ENCODE results near the gene HCFC1R1.

HCFC1R1 gene

GRCh38 chr16:2979669-2980226 is 44.0 kb downstream of the HCFC1R1 start:
- peak overlapping the region; percentile 49; the same call in 1 of the 2 replicates for H2AFZ ChIP-seq (ENCODE audit: low read length)
- peak overlapping the region; percentile 88 for H3K9ac ChIP-seq (ENCODE audit: low read depth, low read length, poor library complexity, severe bottlenecking)
- no peaks in the 10 kb centered on the region for H3F3A ChIP-seq (ENCODE audit: low read depth)
- H3K4me2 ChIP-seq (ENCODE audit: low read depth, low read length, poor library complexity, severe bottlenecking), result peak overlapping the region; percentile 75
- H3K27me3 ChIP-seq (ENCODE audit: insufficient read depth, low read length, poor library complexity, severe bottlenecking), result no peaks in the 10 kb centered on the region
- H3K79me2 ChIP-seq (ENCODE audit: insufficient read depth, low read length), result peaks cover 30% of the 10 kb centered on the region
- H3K4me1 ChIP-seq (ENCODE audit: insufficient read depth, low read length, poor library complexity, severe bottlenecking), result no peaks in the 10 kb centered on the region
- no peaks in the 10 kb centered on the region for H3K9me2 ChIP-seq (replicated peaks; ENCODE audit: low read depth, low read length)
- no peaks in the 10 kb centered on the region for H3K9me3 ChIP-seq (ENCODE audit: insufficient read depth, low read depth, low read length)
- peak overlapping the region; percentile 87 for H3K4me3 ChIP-seq (ENCODE audit: low read length, poor library complexity, severe bottlenecking)
- H3K36me3 ChIP-seq (ENCODE audit: insufficient read depth, low read length), result no peaks in the 10 kb centered on the region
- no peaks in the 10 kb centered on the region for H4K20me1 ChIP-seq (ENCODE audit: insufficient read depth, low read length, poor library complexity, severe bottlenecking)
- no peak for TF ChIP-seq CTCF (conservative IDR thresholded peaks at IDR 0.05; ENCODE audit: low read length)
- no peak for TF ChIP-seq EZH2phosphoT487 (IDR thresholded peaks at IDR 0.05; ENCODE audit: borderline replicate concordance)

GRCh38 chr16:2977440-2977839 is 46.3 kb downstream of the HCFC1R1 start:
- Histone ChIP-seq H2AFZ (ENCODE audit: low read length) (no peak overlapping the region), H3K79me2 (ENCODE audit: insufficient read depth, low read length) (peaks cover 30% of the 10 kb centered on the region), H3K4me2 (ENCODE audit: low read depth, low read length, poor library complexity, severe bottlenecking) (peak overlapping the region; percentile 51), H3K36me3 (ENCODE audit: insufficient read depth, low read length) (no peaks in the 10 kb centered on the region), H4K20me1 (ENCODE audit: insufficient read depth, low read length, poor library complexity, severe bottlenecking) (no peaks in the 10 kb centered on the region), H3K9me2 (replicated peaks; ENCODE audit: low read depth, low read length) (no peaks in the 10 kb centered on the region), H3F3A (ENCODE audit: low read depth) (no peaks in the 10 kb centered on the region), H3K9me3 (ENCODE audit: insufficient read depth, low read depth, low read length) (no peaks in the 10 kb centered on the region), H3K9ac (ENCODE audit: low read depth, low read length, poor library complexity, severe bottlenecking) (no peak overlapping the region), H3K4me1 (ENCODE audit: insufficient read depth, low read length, poor library complexity, severe bottlenecking) (no peaks in the 10 kb centered on the region), H3K27me3 (ENCODE audit: insufficient read depth, low read length, poor library complexity, severe bottlenecking) (no peaks in the 10 kb centered on the region), H3K4me3 (ENCODE audit: low read length, poor library complexity, severe bottlenecking) (no peak overlapping the region)
- TF ChIP-seq CTCF (conservative IDR thresholded peaks at IDR 0.05; ENCODE audit: low read length), result no peak
- TF ChIP-seq EZH2phosphoT487 (IDR thresholded peaks at IDR 0.05; ENCODE audit: borderline replicate concordance), result no peak

- Histone ChIP-seq H3F3A (ENCODE audit: low read depth) (no peaks in the 10 kb centered on the region), H3K27me3 (ENCODE audit: insufficient read depth, low read length, poor library complexity, severe bottlenecking) (no peaks in the 10 kb centered on the region), H3K9me3 (ENCODE audit: insufficient read depth, low read depth, low read length) (no peaks in the 10 kb centered on the region), H3K4me1 (ENCODE audit: insufficient read depth, low read length, poor library complexity, severe bottlenecking) (no peaks in the 10 kb centered on the region), H3K9ac (ENCODE audit: low read depth, low read length, poor library complexity, severe bottlenecking) (no peak overlapping the region), H4K20me1 (ENCODE audit: insufficient read depth, low read length, poor library complexity, severe bottlenecking) (no peaks in the 10 kb centered on the region), H3K36me3 (ENCODE audit: insufficient read depth, low read length) (no peaks in the 10 kb centered on the region), H3K79me2 (ENCODE audit: insufficient read depth, low read length) (peaks cover 30% of the 10 kb centered on the region), H3K4me2 (ENCODE audit: low read depth, low read length, poor library complexity, severe bottlenecking) (no peak overlapping the region), H2AFZ (ENCODE audit: low read length) (no peak overlapping the region), H3K9me2 (replicated peaks; ENCODE audit: low read depth, low read length) (no peaks in the 10 kb centered on the region), H3K4me3 (ENCODE audit: low read length, poor library complexity, severe bottlenecking) (no peak overlapping the region)
- TF ChIP-seq EZH2phosphoT487 (IDR thresholded peaks at IDR 0.05; ENCODE audit: borderline replicate concordance) (no peak), CTCF (conservative IDR thresholded peaks at IDR 0.05; ENCODE audit: low read length) (no peak)
Observed at GRCh38 chr16:2976673-2977072, 47.1 kb downstream of the HCFC1R1 start.

Data from Loucy (cell line).